ENCODE measurements around the gene GATD1. TPM values are rescaled to one million over a fixed set of nuclear protein-coding genes. Genes with fewer than 3 reads are reported as not detected.
"Not testable (repeated sequence)": the region's sequence is repeated elsewhere in the genome, so short reads cannot be mapped to it uniquely, and the experiment has no call there.

Gene GATD1
- total and polyA plus RNA-seq, 8 donors = 9.9 to 68.1 (median 22.9) TPM

- Histone ChIP-seq H3K27ac (peak overlapping the region; percentile 93 to 99 (median 96)), H3K4me3 (peak overlapping the region; percentile 90 to 100 (median 96)), H3K9me3 (no peaks in the 10 kb centered on the region), H3K36me3 (peaks cover 0 to under 1% (median under 1%) of the 10 kb centered on the region in 4 donors), H3K4me1 (peaks cover 25 to 47% (median 32%) of the 10 kb centered on the region in 4 donors), H3K27me3 (no peaks in the 10 kb centered on the region)
- TF ChIP-seq POLR2A (IDR thresholded peaks at IDR 0.05) (no peak), EP300 (IDR thresholded peaks at IDR 0.05) (no peak), POLR2AphosphoS5 (IDR thresholded peaks at IDR 0.05) (no peak)
- TF ChIP-seq, protein P1, sequence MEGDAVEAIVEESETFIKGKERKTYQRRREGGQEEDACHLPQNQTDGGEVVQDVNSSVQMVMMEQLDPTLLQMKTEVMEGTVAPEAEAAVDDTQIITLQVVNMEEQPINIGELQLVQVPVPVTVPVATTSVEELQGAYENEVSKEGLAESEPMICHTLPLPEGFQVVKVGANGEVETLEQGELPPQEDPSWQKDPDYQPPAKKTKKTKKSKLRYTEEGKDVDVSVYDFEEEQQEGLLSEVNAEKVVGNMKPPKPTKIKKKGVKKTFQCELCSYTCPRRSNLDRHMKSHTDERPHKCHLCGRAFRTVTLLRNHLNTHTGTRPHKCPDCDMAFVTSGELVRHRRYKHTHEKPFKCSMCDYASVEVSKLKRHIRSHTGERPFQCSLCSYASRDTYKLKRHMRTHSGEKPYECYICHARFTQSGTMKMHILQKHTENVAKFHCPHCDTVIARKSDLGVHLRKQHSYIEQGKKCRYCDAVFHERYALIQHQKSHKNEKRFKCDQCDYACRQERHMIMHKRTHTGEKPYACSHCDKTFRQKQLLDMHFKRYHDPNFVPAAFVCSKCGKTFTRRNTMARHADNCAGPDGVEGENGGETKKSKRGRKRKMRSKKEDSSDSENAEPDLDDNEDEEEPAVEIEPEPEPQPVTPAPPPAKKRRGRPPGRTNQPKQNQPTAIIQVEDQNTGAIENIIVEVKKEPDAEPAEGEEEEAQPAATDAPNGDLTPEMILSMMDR (IDR thresholded peaks at IDR 0.05) = no peak
- intact Hi-C loops (cut with DNase I; ENCODE audit: low total_unique reads) = no loop called here
- 25 to 43% (median 26%) methylated on average over 26 to 46 of the region's 46 CpGs for WGBS, 5 donors
- no peak for DNase-seq
Measured at GRCh38 chr11:746289-747157, 30.8 kb downstream of the GATD1 start.

DNA sequence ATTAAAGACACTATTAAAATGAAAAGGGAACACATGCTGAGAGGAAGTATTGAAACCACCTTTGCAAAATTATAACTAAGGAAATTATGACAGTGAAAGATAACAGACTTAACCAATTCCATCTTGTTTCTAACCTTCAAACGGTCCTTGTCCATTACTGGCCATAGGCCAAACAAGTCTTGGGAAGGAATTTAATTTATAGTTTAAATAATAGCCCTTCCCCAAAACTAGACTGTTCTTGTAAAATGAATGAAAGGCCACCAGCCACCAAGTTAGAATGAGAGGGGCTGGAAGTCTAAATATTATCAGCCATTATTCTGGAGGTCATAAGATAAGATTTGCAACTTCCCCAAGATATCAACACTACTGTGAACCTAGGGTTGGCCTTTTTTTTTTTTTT lies 31.9 kb downstream of the GATD1 start:
- WGBS, 5 donors = 14 to 30% (median 24%) methylated on average over 1 of the region's 1 CpG
- no peaks in the 10 kb centered on the region for H3K9me3 ChIP-seq
- intact Hi-C loops (cut with DNase I; ENCODE audit: low total_unique reads) = no loop called here
- no peaks in the 10 kb centered on the region for H3K36me3 ChIP-seq
- no peaks in the 10 kb centered on the region for H3K27me3 ChIP-seq
- H3K4me1 ChIP-seq = peaks cover 25 to 39% (median 32%) of the 10 kb centered on the region in 4 donors
- TF ChIP-seq POLR2AphosphoS5 (IDR thresholded peaks at IDR 0.05) (no peak), POLR2A (IDR thresholded peaks at IDR 0.05) (no peak), EP300 (IDR thresholded peaks at IDR 0.05) (no peak)
- TF ChIP-seq, protein P1 (IDR thresholded peaks at IDR 0.05) = no peak
- H3K27ac ChIP-seq = no peak overlapping the region
- DNase-seq = no peak
- no peak overlapping the region for H3K4me3 ChIP-seq

DNA sequence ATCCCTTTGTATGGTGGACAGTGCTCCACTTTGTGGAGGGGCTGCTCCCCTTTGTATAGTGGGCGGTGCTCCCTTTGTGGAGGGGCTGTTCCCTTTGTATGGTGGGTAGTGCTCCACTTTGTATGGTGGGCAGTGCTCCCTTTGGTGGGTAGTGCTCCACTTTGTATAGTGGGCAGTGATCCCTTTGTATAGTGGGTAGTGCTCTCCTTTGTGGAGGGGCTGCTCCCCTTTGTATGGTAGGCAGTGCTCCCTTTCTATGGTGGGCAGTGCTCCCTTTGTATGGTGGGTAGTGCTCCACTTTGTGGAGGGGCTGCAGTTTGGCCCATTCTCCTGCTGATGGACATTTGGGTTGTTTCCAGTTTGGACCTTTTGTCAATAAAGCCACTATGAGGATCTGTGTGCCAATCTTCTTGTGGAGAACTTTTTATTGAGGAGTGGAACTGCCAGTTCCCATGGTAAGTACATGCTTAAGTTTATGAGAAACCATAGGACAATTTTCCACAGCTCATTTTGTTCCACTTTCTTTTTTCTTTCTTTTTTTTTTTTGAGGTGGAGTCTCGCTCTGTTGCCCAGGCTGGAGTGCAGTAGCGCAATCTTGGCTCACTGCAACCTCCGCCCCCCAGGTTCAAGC lies 34.6 kb downstream of the GATD1 start:
- H3K9me3 ChIP-seq = no peaks in the 10 kb centered on the region
- intact Hi-C loops (cut with DNase I; ENCODE audit: low total_unique reads) = no loop called here
- H3K27me3 ChIP-seq = peaks cover 0 to 4% (median 0%) of the 10 kb centered on the region in 3 donors
- WGBS, 5 donors = 91 to 95% (median 94%) methylated on average over 4 of the region's 4 CpGs
- H3K4me3 ChIP-seq = no peak overlapping the region
- no peak overlapping the region for H3K27ac ChIP-seq
- H3K4me1 ChIP-seq = peaks cover 8 to 12% (median 11%) of the 10 kb centered on the region in 4 donors
- TF ChIP-seq POLR2A (IDR thresholded peaks at IDR 0.05) (no peak), POLR2AphosphoS5 (IDR thresholded peaks at IDR 0.05) (no peak), EP300 (IDR thresholded peaks at IDR 0.05) (no peak)
- TF ChIP-seq, protein P1 (IDR thresholded peaks at IDR 0.05) = no peak
- H3K36me3 ChIP-seq = no peaks in the 10 kb centered on the region
- no peak for DNase-seq

DNA sequence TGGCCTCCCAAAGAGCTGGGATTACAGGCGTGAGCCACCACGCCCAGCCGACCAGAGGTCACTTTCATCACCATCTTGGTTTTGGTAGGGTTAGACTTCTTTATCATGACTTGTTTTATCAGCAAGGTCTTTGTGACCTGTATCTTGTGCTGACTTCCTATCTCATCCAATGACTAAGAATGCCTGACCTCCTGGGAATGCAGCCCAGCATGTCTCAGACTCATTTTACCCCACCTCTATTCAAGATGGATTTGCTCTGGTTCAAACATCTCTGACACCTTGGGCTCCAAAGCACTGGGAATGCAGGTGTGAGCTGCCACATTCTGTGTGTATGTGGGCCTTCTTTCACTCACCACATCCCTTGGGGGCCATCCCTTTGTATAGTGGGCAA lies 35.1 kb downstream of the GATD1 start:
- DNase-seq = no peak
- Histone ChIP-seq H3K36me3 (no peaks in the 10 kb centered on the region), H3K4me1 (peaks cover 8 to 15% (median 10%) of the 10 kb centered on the region in 4 donors), H3K27me3 (peaks cover 0 to 9% (median 0%) of the 10 kb centered on the region in 3 donors), H3K27ac (no peak overlapping the region), H3K9me3 (no peaks in the 10 kb centered on the region), H3K4me3 (no peak overlapping the region)
- WGBS, 5 donors = 70 to 81% (median 77%) methylated on average over 3 of the region's 3 CpGs
- intact Hi-C loops (cut with DNase I; ENCODE audit: low total_unique reads) = no loop called here
- TF ChIP-seq EP300 (IDR thresholded peaks at IDR 0.05) (no peak), POLR2A (IDR thresholded peaks at IDR 0.05) (no peak), POLR2AphosphoS5 (IDR thresholded peaks at IDR 0.05) (no peak)
- TF ChIP-seq, protein P1 (IDR thresholded peaks at IDR 0.05) = no peak

GRCh38 chr11:737899-738298 lies 39.4 kb downstream of the GATD1 start:
- intact Hi-C loops (cut with DNase I; ENCODE audit: low total_unique reads); H3K9me3 ChIP-seq; H3K4me3 ChIP-seq; H3K4me1 ChIP-seq; H3K27ac ChIP-seq; H3K36me3 ChIP-seq: not testable (repeated sequence)
- peak in 1 of 2 donors; percentile 12 for DNase-seq
- whole genome bisulfite sequencing, 5 donors = 31 to 53% (median 44%) methylated on average over 10 of the region's 10 CpGs
- peaks cover 0 to 14% (median 0%) of the 10 kb centered on the region in 3 donors for H3K27me3 ChIP-seq

Data from stomach (tissue), 9 donors.